HEK293 (cell line): ENCODE data around the gene AQP3.

Source experiments
- CTCF ChIA-PET: fragments of 350-600 bp; formaldehyde crosslinking; extraction: SDS; loops from one replicate; lab custom pipeline; 2021; ENCODE audit warnings: antibody characterized with exemption; lab: Yijun Ruan, JAX
- POLR2A ChIA-PET: fragments of 300-600 bp; formaldehyde crosslinking; extraction: SDS; loops from one replicate; lab custom pipeline; 2020; ENCODE audit warnings: antibody characterized with exemption, inconsistent platforms; lab: Yijun Ruan, JAX
- H3K27ac ChIP-seq: fragments of 200-500 bp; sonication (Bioruptor generic); 2 replicates; pipeline ENCODE4 v1.5.1; 2014; ENCODE audit warnings: low read depth, low read length, control low read depth, inconsistent platforms; ENCODE audit errors: extremely low read depth
- H3K36me3 ChIP-seq, 2 experiments: fragments of 200-500 bp in 1 of 2; sonication (Bioruptor generic) in 1 of 2; 1 replicate in 1 of 2; 2 replicates in 1 of 2; pipeline ENCODE4 v1.5.1; 2014 to 2017; ENCODE audit warnings: inconsistent platforms in 2 of 2, low read length in 2 of 2; ENCODE audit not compliant: control insufficient read depth in 2 of 2, insufficient read depth in 1 of 2
- H3K4me1 ChIP-seq: fragments of 200-500 bp; sonication (Bioruptor generic); 2 replicates; pipeline ENCODE4 v1.5.1; 2014; ENCODE audit warnings: mild to moderate bottlenecking, low read length, inconsistent platforms; ENCODE audit not compliant: control insufficient read depth, insufficient read depth
- H3K4me3 ChIP-seq: 2 replicates; pipeline ENCODE4 v1.5.1; 2011; ENCODE audit warnings: low read depth, mild to moderate bottlenecking, control low read depth, low read length, moderate library complexity
- H3K9me3 ChIP-seq: fragments of 200-500 bp; sonication (Bioruptor generic); 2 replicates; pipeline ENCODE4 v1.5.1; 2014; ENCODE audit warnings: low read depth, low read length, inconsistent platforms; ENCODE audit not compliant: control insufficient read depth, insufficient read depth
- GLIS1 ChIP-seq: fragments of 450-650 bp; formaldehyde crosslinking; IDR thresholded peaks from 2 replicates; pipeline ENCODE4 v1.5.1; 2016; ENCODE audit warnings: missing biosample characterization, missing genetic modification characterization
- PBX3 ChIP-seq: sonication (generic); formaldehyde crosslinking; IDR thresholded peaks from 2 replicates; pipeline ENCODE4 v1.8.1; 2022; ENCODE audit warnings: mild to moderate bottlenecking, moderate library complexity, missing genetic modification reagents
- PRDM10 ChIP-seq: fragments of 450-650 bp; formaldehyde crosslinking; IDR thresholded peaks from 2 replicates; pipeline ENCODE4 v1.5.1; 2016; ENCODE audit warnings: missing biosample characterization, missing genetic modification characterization
- REST ChIP-seq: fragments of 450-650 bp; formaldehyde crosslinking; IDR thresholded peaks from 2 replicates; pipeline ENCODE4 v1.5.1; 2016; ENCODE audit warnings: missing biosample characterization, missing genetic modification characterization
- TRIM28 ChIP-seq: IDR thresholded peaks from 2 replicates; pipeline ENCODE4 v1.6.1; 2011; ENCODE audit warnings: low read length, control low read depth, borderline replicate concordance
- WT1 ChIP-seq: fragments of 450-650 bp; formaldehyde crosslinking; IDR thresholded peaks from 2 replicates; pipeline ENCODE4 v1.5.1; 2016; ENCODE audit warnings: missing biosample characterization, missing genetic modification characterization
- ZBTB1 ChIP-seq: fragments of 450-650 bp; formaldehyde crosslinking; IDR thresholded peaks from 2 replicates; pipeline ENCODE4 v1.5.1; 2016; ENCODE audit warnings: missing biosample characterization, missing genetic modification characterization
- ZNF112 ChIP-seq: fragments of 450-650 bp; formaldehyde crosslinking; IDR thresholded peaks from 2 replicates; pipeline ENCODE4 v1.5.0; 2017; ENCODE audit warnings: missing biosample characterization, missing genetic modification characterization
- ZNF132 ChIP-seq: fragments of 450-650 bp; formaldehyde crosslinking; IDR thresholded peaks from 2 replicates; pipeline ENCODE4 v1.5.1; 2017; ENCODE audit warnings: missing biosample characterization, missing genetic modification characterization, borderline replicate concordance
- ZNF16 ChIP-seq: fragments of 450-650 bp; formaldehyde crosslinking; IDR thresholded peaks from 2 replicates; pipeline ENCODE4 v1.5.1; 2016; ENCODE audit warnings: low read depth, missing biosample characterization, missing genetic modification characterization
- ZNF174 ChIP-seq: fragments of 450-650 bp; formaldehyde crosslinking; IDR thresholded peaks from 2 replicates; pipeline ENCODE4 v1.5.0; 2017; ENCODE audit warnings: missing biosample characterization, mild to moderate bottlenecking, missing genetic modification characterization
- ZNF280D ChIP-seq: fragments of 450-650 bp; formaldehyde crosslinking; IDR thresholded peaks from 2 replicates; pipeline ENCODE4 v1.5.1; 2016; ENCODE audit warnings: missing biosample characterization, missing genetic modification characterization
- ZNF341 ChIP-seq: fragments of 450-650 bp; formaldehyde crosslinking; IDR thresholded peaks from 2 replicates; pipeline ENCODE4; 2016; ENCODE audit warnings: low read depth, missing biosample characterization, missing genetic modification characterization
- ZNF398 ChIP-seq: fragments of 450-650 bp; formaldehyde crosslinking; IDR thresholded peaks from 2 replicates; pipeline ENCODE4 v1.5.1; 2017; ENCODE audit warnings: missing biosample characterization, missing genetic modification characterization
- ZNF416 ChIP-seq: fragments of 450-650 bp; formaldehyde crosslinking; IDR thresholded peaks from 2 replicates; pipeline ENCODE4 v1.5.1; 2016; ENCODE audit warnings: missing biosample characterization, missing genetic modification characterization
- ZNF423 ChIP-seq: fragments of 450-650 bp; formaldehyde crosslinking; IDR thresholded peaks from 2 replicates; pipeline ENCODE4 v1.5.1; 2016; ENCODE audit warnings: missing biosample characterization, missing genetic modification characterization
- ZNF645 ChIP-seq: fragments of 450-650 bp; formaldehyde crosslinking; IDR thresholded peaks from 2 replicates; pipeline ENCODE4; 2016; ENCODE audit warnings: missing biosample characterization, missing genetic modification characterization
- ZNF777 ChIP-seq: fragments of 450-650 bp; formaldehyde crosslinking; IDR thresholded peaks from 2 replicates; pipeline ENCODE4 v1.5.1; 2017; ENCODE audit warnings: missing biosample characterization, missing genetic modification characterization, borderline replicate concordance
- ZSCAN5A ChIP-seq: fragments of 450-650 bp; formaldehyde crosslinking; IDR thresholded peaks from 2 replicates; pipeline ENCODE4 v1.5.1; 2016; ENCODE audit warnings: missing biosample characterization, missing genetic modification characterization

The AQP3 gene

GRCh38 chr9:33459115-33459514, 11.7 kb upstream of the AQP3 start:
- POLR2A ChIA-PET, result interaction anchor here (1.9 to 4.6 kb wide), 2 partner anchors 12 to 14 kb away, joined by 7 to 29 read pairs; partner anchors contain the start of genes AQP3 and NOL6
- Histone ChIP-seq H3K4me1 (no peaks in the 10 kb centered on the region), H3K36me3 (peaks cover 0 to 38% of the 10 kb centered on the region in 2 experiments; a peak in 1 of 3 replicates), H3K9me3 (no peaks in the 10 kb centered on the region), H3K27ac (no peak overlapping the region), H3K4me3 (no peak overlapping the region)
- CTCF ChIA-PET, result interaction anchor here (0.6 to 14.8 kb wide), 10 partner anchors 11 to 196 kb away, joined by 3 to 176 read pairs (median 4); partner anchors contain the start of genes ANKRD18B and NOL6
- TF ChIP-seq PBX3 (no peak), ZNF16 (tag by site-specific recombination) (no peak), ZNF416 (tag by site-specific recombination) (no peak), ZNF341 (tag by site-specific recombination) (no peak), WT1 (tag by site-specific recombination) (no peak), ZSCAN5A (no peak), GLIS1 (tag by site-specific recombination) (no peak), ZNF132 (no peak), ZNF645 (tag by site-specific recombination) (no peak), TRIM28 (no peak), ZNF777 (tag by site-specific recombination) (no peak), ZNF280D (no peak), ZNF423 (tag by site-specific recombination) (no peak), ZBTB1 (tag by site-specific recombination) (no peak)

- no peak for TF ChIP-seq REST (tag by site-specific recombination)
- TF ChIP-seq PRDM10 (tag by site-specific recombination), result peak; percentile 59
- TF ChIP-seq ZNF398, result peak; percentile 65
- TF ChIP-seq ZNF174, result no peak
- TF ChIP-seq ZNF112 (tag by site-specific recombination), result no peak
- no peak overlapping the region for H3K27ac ChIP-seq
- POLR2A ChIA-PET, result interaction anchor here (1.8 to 1.9 kb wide), 2 partner anchors 8 to 11 kb away, joined by 7 to 8 read pairs; partner anchors contain the start of gene AQP3
- no peaks in the 10 kb centered on the region for H3K4me1 ChIP-seq
- no peak overlapping the region for H3K4me3 ChIP-seq
- CTCF ChIA-PET, result interaction anchor here (0.6 to 14.8 kb wide), 9 partner anchors 12 to 290 kb away, joined by 3 to 176 read pairs (median 3); partner anchors contain the start of gene NOL6
- H3K9me3 ChIP-seq, result no peaks in the 10 kb centered on the region
- peaks cover 0 to 32% of the 10 kb centered on the region in 2 experiments; a peak in 1 of 3 replicates for H3K36me3 ChIP-seq
These were observed 11.1 kb upstream of the AQP3 start for GRCh38 chr9:33458444-33458843.
